Stomach (tissue), 4 donors: ENCODE measurements around the gene CTAG1B.

Experiments used
- POLR2A ChIP-seq, 4 donors: fragments of 450-650 bp; IDR thresholded peaks; one replicate each; pipeline ENCODE4 v1.6.1; 2016; ENCODE audit warnings: antibody characterized with exemption in 4 of 4, control low read depth in 2 of 4, mild to moderate bottlenecking in 1 of 4, moderate library complexity in 1 of 4
- POLR2AphosphoS5 ChIP-seq, 3 donors: sonication (generic); formaldehyde crosslinking; IDR thresholded peaks; one replicate each; pipeline ENCODE4 v1.6.1; 2016; ENCODE audit warnings: antibody characterized with exemption in 3 of 3
- TF ChIP-seq, protein P1 (sequence below), 7 experiments: fragments of 450-650 bp in 4 of 7; fragments of 200-600 bp in 3 of 7; sonication (generic) in 3 of 7; IDR thresholded peaks; one replicate each; pipeline ENCODE4 v1.5.1; 2016 to 2019; ENCODE audit warnings: antibody characterized with exemption in 7 of 7, control low read depth in 2 of 7, mild to moderate bottlenecking in 1 of 7

DNA sequence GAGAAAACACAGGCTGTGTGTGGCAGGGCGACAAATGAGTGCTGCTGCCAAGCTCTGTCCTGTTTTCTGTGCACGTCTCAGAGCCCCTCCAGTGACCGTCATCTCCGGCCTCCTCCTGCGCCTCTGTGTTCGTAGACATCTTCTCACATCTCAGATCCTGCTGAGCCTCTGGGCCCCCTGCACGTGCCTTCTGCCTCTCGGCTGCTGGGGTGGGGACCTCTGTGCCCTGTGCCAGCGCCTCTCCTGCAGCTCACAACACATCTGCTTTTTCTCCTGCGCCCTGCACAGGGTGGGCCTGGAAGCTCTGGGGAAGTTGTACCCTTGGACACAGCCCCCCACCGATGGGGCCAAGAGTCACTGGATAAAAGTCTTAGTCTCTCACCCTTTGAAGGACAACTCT is 36.7 kb upstream of the CTAG1B start:
- TF ChIP-seq, protein P1, sequence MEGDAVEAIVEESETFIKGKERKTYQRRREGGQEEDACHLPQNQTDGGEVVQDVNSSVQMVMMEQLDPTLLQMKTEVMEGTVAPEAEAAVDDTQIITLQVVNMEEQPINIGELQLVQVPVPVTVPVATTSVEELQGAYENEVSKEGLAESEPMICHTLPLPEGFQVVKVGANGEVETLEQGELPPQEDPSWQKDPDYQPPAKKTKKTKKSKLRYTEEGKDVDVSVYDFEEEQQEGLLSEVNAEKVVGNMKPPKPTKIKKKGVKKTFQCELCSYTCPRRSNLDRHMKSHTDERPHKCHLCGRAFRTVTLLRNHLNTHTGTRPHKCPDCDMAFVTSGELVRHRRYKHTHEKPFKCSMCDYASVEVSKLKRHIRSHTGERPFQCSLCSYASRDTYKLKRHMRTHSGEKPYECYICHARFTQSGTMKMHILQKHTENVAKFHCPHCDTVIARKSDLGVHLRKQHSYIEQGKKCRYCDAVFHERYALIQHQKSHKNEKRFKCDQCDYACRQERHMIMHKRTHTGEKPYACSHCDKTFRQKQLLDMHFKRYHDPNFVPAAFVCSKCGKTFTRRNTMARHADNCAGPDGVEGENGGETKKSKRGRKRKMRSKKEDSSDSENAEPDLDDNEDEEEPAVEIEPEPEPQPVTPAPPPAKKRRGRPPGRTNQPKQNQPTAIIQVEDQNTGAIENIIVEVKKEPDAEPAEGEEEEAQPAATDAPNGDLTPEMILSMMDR (IDR thresholded peaks at IDR 0.05), result no peak
- no peak for TF ChIP-seq POLR2AphosphoS5 (IDR thresholded peaks at IDR 0.05)
- TF ChIP-seq POLR2A (IDR thresholded peaks at IDR 0.05), result no peak
